HepG2 (cell line): ENCODE results near the gene OR2T10. TPM values are rescaled to one million over a fixed set of nuclear protein-coding genes. Genes with fewer than 3 reads are reported as not detected.
A peak's percentile ranks its signal among the peaks of the same experiment; 100 is the strongest.

Experiments
- ATAC-seq: fragments of 200-7000 bp; cut with Tn5 transposase; 3 replicates; pipeline ENCODE4 v1.9.1; 2020; ENCODE audit warnings: mild to moderate bottlenecking, moderate library complexity
- BruUV-seq: library from RNA; stranded (reverse); fragments of 400-500 nt; replicated peaks from 2 replicates; lab custom pipeline; 2021; lab: Mats Ljungman, UMichigan
- CTCF ChIA-PET: fragments of 300-600 bp; formaldehyde crosslinking; extraction: SDS; loops from one replicate; lab custom pipeline; 2021; ENCODE audit warnings: low total read pairs, inconsistent platforms, low intra/inter-chr PET ratio; lab: Yijun Ruan, JAX
- POLR2A ChIA-PET: fragments of 350-600 bp; sonication (Branson Sonifier 250); formaldehyde crosslinking; loops from one replicate; lab custom pipeline; 2020; ENCODE audit warnings: antibody characterized with exemption, inconsistent platforms; lab: Yijun Ruan, JAX
- DNase-seq: peaks from one replicate; pipeline ENCODE4 v3.0.0-alpha.2; 2015; ENCODE audit warnings: low spot score
- FAIRE-seq: peaks from 3 replicates; lab custom pipeline; 2011; peaks lifted over from hg19 to GRCh38; lab: Jason Lieb, UNC
- H2AFZ ChIP-seq: one replicate; pipeline ENCODE4 v1.6.1; 2011; ENCODE audit warnings: low read length, inconsistent platforms
- H3K27ac ChIP-seq: fragments of 300-600 bp; 3 replicates; pipeline ENCODE4 v1.8.0; 2011; ENCODE audit warnings: mixed run types, mild to moderate bottlenecking, mixed read lengths, low read length, inconsistent platforms; ENCODE audit not compliant: insufficient read depth; ENCODE audit errors: extremely low read length
- H3K27me3 ChIP-seq, 2 experiments: fragments of 200-600 bp in 1 of 2; 2 replicates in 1 of 2; 3 replicates in 1 of 2; pipeline versions ENCODE4 v1.6.0 to v1.8.0; 2011; ENCODE audit warnings: low read length in 2 of 2, mild to moderate bottlenecking in 2 of 2, moderate library complexity in 2 of 2, inconsistent platforms in 1 of 2; ENCODE audit not compliant: insufficient read depth in 2 of 2, control insufficient read depth in 1 of 2
- H3K36me3 ChIP-seq, 2 experiments: fragments of 200-600 bp in 1 of 2; replicated peaks in 1 of 2; 2 replicates in 1 of 2; 3 replicates in 1 of 2; pipeline versions ENCODE4 v1.5.1 to v1.8.0; 2011; ENCODE audit warnings: low read length in 2 of 2, inconsistent platforms in 1 of 2; ENCODE audit not compliant: insufficient read depth in 2 of 2, control insufficient read depth in 1 of 2
- H3K4me1 ChIP-seq: 2 replicates; pipeline ENCODE4 v1.5.1; 2012; ENCODE audit warnings: low read length, inconsistent platforms; ENCODE audit not compliant: insufficient read depth
- H3K4me2 ChIP-seq: 2 replicates; pipeline ENCODE4 v1.6.0; 2011; ENCODE audit warnings: low read depth, low read length, inconsistent platforms
- H3K4me3 ChIP-seq, 3 experiments: fragments of 200-600 bp in 1 of 3; sonication (generic), shearing (Covaris generic) in 1 of 3; replicated peaks in 1 of 3; 2 replicates each; pipeline ENCODE4 v1.5.1; 2011 to 2016; ENCODE audit warnings: low read length in 3 of 3, inconsistent platforms in 2 of 3, low read depth in 2 of 3, mild to moderate bottlenecking in 2 of 3, control low read depth in 1 of 3, mixed read lengths in 1 of 3; ENCODE audit not compliant: insufficient read depth in 1 of 3
- H3K79me2 ChIP-seq: one replicate; pipeline ENCODE4 v1.6.1; 2011; ENCODE audit warnings: low read length, inconsistent platforms; ENCODE audit not compliant: insufficient read depth
- H3K9ac ChIP-seq: 2 replicates; pipeline ENCODE4 v1.6.0; 2011; ENCODE audit warnings: mild to moderate bottlenecking, low read depth, low read length, inconsistent platforms; ENCODE audit not compliant: insufficient read depth
- H3K9me3 ChIP-seq: 2 replicates; pipeline ENCODE4 v1.5.1; 2012; ENCODE audit warnings: mild to moderate bottlenecking, low read length
- H4K20me1 ChIP-seq: 2 replicates; pipeline ENCODE4 v1.6.0; 2011; ENCODE audit warnings: inconsistent platforms, mild to moderate bottlenecking, low read length, moderate library complexity; ENCODE audit not compliant: insufficient read depth
- AGO2 ChIP-seq: fragments of 200-400 bp; formaldehyde crosslinking; optimal IDR thresholded peaks from 2 replicates; pipeline ENCODE3; 2017; ENCODE audit warnings: mild to moderate bottlenecking, low read depth, low read length, moderate library complexity
- SMC3 ChIP-seq: IDR thresholded peaks from 2 replicates; pipeline ENCODE4 v1.6.1; 2011; ENCODE audit warnings: low read length, improper control_type of control experiment
- STAG1 ChIP-seq: sonication (generic); formaldehyde crosslinking; IDR thresholded peaks from 2 replicates; pipeline ENCODE4 v1.4.0; 2020; ENCODE audit warnings: missing genetic modification reagents
- ZBTB8A ChIP-seq: sonication (generic); formaldehyde crosslinking; IDR thresholded peaks from 2 replicates; pipeline ENCODE4 v1.4.0; 2020; ENCODE audit warnings: mild to moderate bottlenecking, low read depth, missing genetic modification reagents, borderline replicate concordance
- ZNF615 ChIP-seq: sonication (generic); formaldehyde crosslinking; IDR thresholded peaks from 2 replicates; pipeline ENCODE4 v1.5.0; 2020; ENCODE audit warnings: mild to moderate bottlenecking, missing genetic modification reagents, borderline replicate concordance
- WGBS: methylation state at CpG from one replicate; pipeline ENCODE4 v1.1.6; 2017; ENCODE audit warnings: low lambda C conversion rate; 5-methylcytosine and 5-hydroxymethylcytosine counted together
- in situ Hi-C: cut with HindIII; loops from 2 replicates; pipeline ENCODE4 v1.10.0; 2017; ENCODE audit warnings: low pct_unique_long_range_greater_than_20kb; ENCODE audit not compliant: extremely low pct_ligation_motif_present
- intact Hi-C: fragments of 100-400 bp; cut with micrococcal nuclease; formaldehyde crosslinking; loops from one replicate; pipeline ENCODE4 v1.10.0; 2022; ENCODE audit not compliant: unreplicated experiment
- polyA plus RNA-seq, 8 experiments: library from polyadenylated mRNA; depleted of rRNA in 3 of 8; stranded (reverse) in 7 of 8; unstranded in 1 of 8; fragments of >200 nt; fragmentation: Illumina TruSeq in 4 of 8; extraction: Trizol in 4 of 8; gene quantifications; 2 replicates each; pipeline versions ENCODE4 v1.2.1 to v1.2.3, GENCODE V29; 2011 to 2016; ENCODE audit warnings: low read depth in 4 of 8, missing spikeins in 1 of 8, mixed read lengths in 1 of 8; ENCODE audit not compliant: insufficient read depth in 1 of 8
- total RNA-seq, 5 experiments: library from RNA; depleted of rRNA; stranded (reverse); fragments of >200 nt; fragmentation: Illumina TruSeq; extraction: Trizol; gene quantifications; 2 replicates each; pipeline ENCODE4 v1.2.3, GENCODE V29; 2016; ENCODE audit warnings: low read depth in 1 of 5
- TF ChIP-seq, protein P1 (sequence below): sonication (generic); formaldehyde crosslinking; IDR thresholded peaks from 2 replicates; pipeline ENCODE4 v1.4.0; 2020; ENCODE audit warnings: missing genetic modification reagents
- TF ChIP-seq, protein P2 (sequence below): sonication (generic); formaldehyde crosslinking; IDR thresholded peaks from 2 replicates; pipeline ENCODE4 v1.5.0; 2020; ENCODE audit warnings: mild to moderate bottlenecking, missing genetic modification reagents, moderate library complexity
- TF ChIP-seq, protein P3 (sequence below): sonication (generic); formaldehyde crosslinking; IDR thresholded peaks from 2 replicates; pipeline ENCODE4 v1.8.1; 2022; ENCODE audit warnings: low read depth, mild to moderate bottlenecking, missing genetic modification reagents
- TF ChIP-seq, protein P4 (sequence below): sonication (generic); formaldehyde crosslinking; IDR thresholded peaks from 2 replicates; pipeline ENCODE4 v1.4.0; 2020; ENCODE audit warnings: missing genetic modification reagents, borderline replicate concordance

Gene OR2T10
- total and polyA plus RNA-seq, 2 of the 13 experiments (the other 11 are each of a cell fraction or from before 2014, with no cell fraction given): not detected

DNA sequence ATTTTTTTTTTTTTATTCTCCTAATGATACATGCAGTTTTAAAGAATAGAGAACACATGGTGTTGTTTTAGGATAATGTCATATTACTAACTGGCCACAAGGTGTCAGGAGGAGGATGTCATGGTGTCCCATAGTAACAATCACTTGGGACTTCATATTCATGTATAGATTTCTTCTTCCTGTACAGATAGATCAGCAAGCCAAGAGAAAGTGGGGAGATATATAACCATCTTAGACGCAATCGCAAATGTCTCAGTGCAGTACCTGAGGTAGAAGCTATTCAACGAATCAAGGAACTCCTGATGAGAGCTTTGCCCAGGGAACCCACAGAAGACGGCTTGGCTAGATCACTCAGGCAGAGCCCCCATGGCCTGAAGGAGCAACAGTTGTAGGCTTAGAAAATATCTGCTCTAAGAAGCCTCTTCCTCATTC lies 25.1 kb upstream of the OR2T10 start:
- ChIA-PET CTCF (interaction anchor here (0.7 to 3.9 kb wide), 4 partner anchors 64 to 185 kb away, joined by 3 to 33 read pairs (median 8); no protein-coding TSS in a partner anchor), POLR2A (no interaction called here)
- FAIRE-seq: peak; percentile 58

More for the DNA sequence above, 25.1 kb upstream of the OR2T10 start:
- H3K27me3 ChIP-seq: no peaks in the 10 kb centered on the region; a peak in 1 of 5 replicates
- H3K4me2 ChIP-seq: no peak overlapping the region
- no peak overlapping the region for H3K9ac ChIP-seq
- no peaks in the 10 kb centered on the region for H3K79me2 ChIP-seq
- TF ChIP-seq, protein P1, sequence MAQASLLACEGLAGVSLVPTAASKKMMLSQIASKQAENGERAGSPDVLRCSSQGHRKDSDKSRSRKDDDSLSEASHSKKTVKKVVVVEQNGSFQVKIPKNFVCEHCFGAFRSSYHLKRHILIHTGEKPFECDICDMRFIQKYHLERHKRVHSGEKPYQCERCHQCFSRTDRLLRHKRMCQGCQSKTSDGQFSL (CRISPR knock-in tag): no peak
- no peak for TF ChIP-seq AGO2
- peak; percentile 76 for TF ChIP-seq SMC3
- TF ChIP-seq, protein P2, sequence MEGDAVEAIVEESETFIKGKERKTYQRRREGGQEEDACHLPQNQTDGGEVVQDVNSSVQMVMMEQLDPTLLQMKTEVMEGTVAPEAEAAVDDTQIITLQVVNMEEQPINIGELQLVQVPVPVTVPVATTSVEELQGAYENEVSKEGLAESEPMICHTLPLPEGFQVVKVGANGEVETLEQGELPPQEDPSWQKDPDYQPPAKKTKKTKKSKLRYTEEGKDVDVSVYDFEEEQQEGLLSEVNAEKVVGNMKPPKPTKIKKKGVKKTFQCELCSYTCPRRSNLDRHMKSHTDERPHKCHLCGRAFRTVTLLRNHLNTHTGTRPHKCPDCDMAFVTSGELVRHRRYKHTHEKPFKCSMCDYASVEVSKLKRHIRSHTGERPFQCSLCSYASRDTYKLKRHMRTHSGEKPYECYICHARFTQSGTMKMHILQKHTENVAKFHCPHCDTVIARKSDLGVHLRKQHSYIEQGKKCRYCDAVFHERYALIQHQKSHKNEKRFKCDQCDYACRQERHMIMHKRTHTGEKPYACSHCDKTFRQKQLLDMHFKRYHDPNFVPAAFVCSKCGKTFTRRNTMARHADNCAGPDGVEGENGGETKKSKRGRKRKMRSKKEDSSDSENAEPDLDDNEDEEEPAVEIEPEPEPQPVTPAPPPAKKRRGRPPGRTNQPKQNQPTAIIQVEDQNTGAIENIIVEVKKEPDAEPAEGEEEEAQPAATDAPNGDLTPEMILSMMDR (CRISPR knock-in tag): peak; percentile 71
- TF ChIP-seq, protein P3, sequence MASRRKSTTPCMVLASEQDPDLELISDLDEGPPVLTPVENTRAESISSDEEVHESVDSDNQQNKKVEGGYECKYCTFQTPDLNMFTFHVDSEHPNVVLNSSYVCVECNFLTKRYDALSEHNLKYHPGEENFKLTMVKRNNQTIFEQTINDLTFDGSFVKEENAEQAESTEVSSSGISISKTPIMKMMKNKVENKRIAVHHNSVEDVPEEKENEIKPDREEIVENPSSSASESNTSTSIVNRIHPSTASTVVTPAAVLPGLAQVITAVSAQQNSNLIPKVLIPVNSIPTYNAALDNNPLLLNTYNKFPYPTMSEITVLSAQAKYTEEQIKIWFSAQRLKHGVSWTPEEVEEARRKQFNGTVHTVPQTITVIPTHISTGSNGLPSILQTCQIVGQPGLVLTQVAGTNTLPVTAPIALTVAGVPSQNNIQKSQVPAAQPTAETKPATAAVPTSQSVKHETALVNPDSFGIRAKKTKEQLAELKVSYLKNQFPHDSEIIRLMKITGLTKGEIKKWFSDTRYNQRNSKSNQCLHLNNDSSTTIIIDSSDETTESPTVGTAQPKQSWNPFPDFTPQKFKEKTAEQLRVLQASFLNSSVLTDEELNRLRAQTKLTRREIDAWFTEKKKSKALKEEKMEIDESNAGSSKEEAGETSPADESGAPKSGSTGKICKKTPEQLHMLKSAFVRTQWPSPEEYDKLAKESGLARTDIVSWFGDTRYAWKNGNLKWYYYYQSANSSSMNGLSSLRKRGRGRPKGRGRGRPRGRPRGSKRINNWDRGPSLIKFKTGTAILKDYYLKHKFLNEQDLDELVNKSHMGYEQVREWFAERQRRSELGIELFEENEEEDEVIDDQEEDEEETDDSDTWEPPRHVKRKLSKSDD (CRISPR knock-in tag): no peak
- TF ChIP-seq, protein P4, sequence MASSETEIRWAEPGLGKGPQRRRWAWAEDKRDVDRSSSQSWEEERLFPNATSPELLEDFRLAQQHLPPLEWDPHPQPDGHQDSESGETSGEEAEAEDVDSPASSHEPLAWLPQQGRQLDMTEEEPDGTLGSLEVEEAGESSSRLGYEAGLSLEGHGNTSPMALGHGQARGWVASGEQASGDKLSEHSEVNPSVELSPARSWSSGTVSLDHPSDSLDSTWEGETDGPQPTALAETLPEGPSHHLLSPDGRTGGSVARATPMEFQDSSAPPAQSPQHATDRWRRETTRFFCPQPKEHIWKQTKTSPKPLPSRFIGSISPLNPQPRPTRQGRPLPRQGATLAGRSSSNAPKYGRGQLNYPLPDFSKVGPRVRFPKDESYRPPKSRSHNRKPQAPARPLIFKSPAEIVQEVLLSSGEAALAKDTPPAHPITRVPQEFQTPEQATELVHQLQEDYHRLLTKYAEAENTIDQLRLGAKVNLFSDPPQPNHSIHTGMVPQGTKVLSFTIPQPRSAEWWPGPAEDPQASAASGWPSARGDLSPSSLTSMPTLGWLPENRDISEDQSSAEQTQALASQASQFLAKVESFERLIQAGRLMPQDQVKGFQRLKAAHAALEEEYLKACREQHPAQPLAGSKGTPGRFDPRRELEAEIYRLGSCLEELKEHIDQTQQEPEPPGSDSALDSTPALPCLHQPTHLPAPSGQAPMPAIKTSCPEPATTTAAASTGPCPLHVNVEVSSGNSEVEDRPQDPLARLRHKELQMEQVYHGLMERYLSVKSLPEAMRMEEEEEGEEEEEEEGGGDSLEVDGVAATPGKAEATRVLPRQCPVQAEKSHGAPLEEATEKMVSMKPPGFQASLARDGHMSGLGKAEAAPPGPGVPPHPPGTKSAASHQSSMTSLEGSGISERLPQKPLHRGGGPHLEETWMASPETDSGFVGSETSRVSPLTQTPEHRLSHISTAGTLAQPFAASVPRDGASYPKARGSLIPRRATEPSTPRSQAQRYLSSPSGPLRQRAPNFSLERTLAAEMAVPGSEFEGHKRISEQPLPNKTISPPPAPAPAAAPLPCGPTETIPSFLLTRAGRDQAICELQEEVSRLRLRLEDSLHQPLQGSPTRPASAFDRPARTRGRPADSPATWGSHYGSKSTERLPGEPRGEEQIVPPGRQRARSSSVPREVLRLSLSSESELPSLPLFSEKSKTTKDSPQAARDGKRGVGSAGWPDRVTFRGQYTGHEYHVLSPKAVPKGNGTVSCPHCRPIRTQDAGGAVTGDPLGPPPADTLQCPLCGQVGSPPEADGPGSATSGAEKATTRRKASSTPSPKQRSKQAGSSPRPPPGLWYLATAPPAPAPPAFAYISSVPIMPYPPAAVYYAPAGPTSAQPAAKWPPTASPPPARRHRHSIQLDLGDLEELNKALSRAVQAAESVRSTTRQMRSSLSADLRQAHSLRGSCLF (CRISPR knock-in tag): no peak
- TF ChIP-seq STAG1 (CRISPR knock-in tag): peak; percentile 70
- TF ChIP-seq ZBTB8A (CRISPR knock-in tag): no peak
- no peak for TF ChIP-seq ZNF615 (CRISPR knock-in tag)
- no peaks in the 10 kb centered on the region for H3K9me3 ChIP-seq
- no peaks in the 10 kb centered on the region for H4K20me1 ChIP-seq
- 29% methylated on average over 4 of the region's 4 CpGs for WGBS
- H2AFZ ChIP-seq: no peak overlapping the region
- BruUV-seq: no TSS peak
- H3K36me3 ChIP-seq: no peaks in the 10 kb centered on the region
- no peaks in the 10 kb centered on the region for H3K4me1 ChIP-seq
- ATAC-seq (peak; percentile 86), DNase-seq (peak; percentile 44)
- in situ Hi-C loops (loop anchor here (10.0 kb wide), 1 partner anchor 72 kb away; no protein-coding TSS in a partner anchor), intact Hi-C loops (loop anchor here (1.0 kb wide), 2 partner anchors 65 to 185 kb away; no protein-coding TSS in a partner anchor)
- no peak overlapping the region for H3K4me3 ChIP-seq
- H3K27ac ChIP-seq: no peak overlapping the region
